HCT116 (cell line): ENCODE measurements around the gene STAG3. TPM values are rescaled to one million over a fixed set of nuclear protein-coding genes. Genes with fewer than 3 reads are reported as not detected.

Source experiments
- ATAC-seq: fragments of 200-7000 bp; cut with Tn5 transposase; 2 replicates; pipeline ENCODE4 v1.9.1; 2020; ENCODE audit warnings: mild to moderate bottlenecking, moderate library complexity
- BruUV-seq: library from RNA; stranded (reverse); fragments of 400-500 nt; replicated peaks from 2 replicates; lab custom pipeline; 2021; lab: Mats Ljungman, UMichigan
- CTCF ChIA-PET: fragments of 300-600 bp; sonication (Branson Sonifier 250); formaldehyde crosslinking; loops from one replicate; lab custom pipeline; 2021; ENCODE audit warnings: antibody characterized with exemption; lab: Charles Lee
- POLR2A ChIA-PET: fragments of 300-600, 350-600 bp; sonication (Branson Sonifier 250); formaldehyde crosslinking; loops from one replicate; lab custom pipeline; 2021; ENCODE audit warnings: antibody characterized with exemption; lab: Charles Lee
- RAD21 ChIA-PET, 2 experiments: fragments of 300-600 bp; sonication (Branson Sonifier 250); formaldehyde crosslinking; loops; one replicate each; lab custom pipeline; 2023; ENCODE audit warnings: low total read pairs in 2 of 2; ENCODE audit not compliant: uncharacterized antibody in 2 of 2, unreplicated experiment in 2 of 2, low non-redundant PET in 1 of 2; lab: Charles Lee
- DNase-seq: peaks from one replicate; pipeline ENCODE4 v3.0.0-alpha.2; 2010; ENCODE audit warnings: low read depth, low spot score
- H2AFZ ChIP-seq: fragments of 200-600 bp; shearing (Covaris generic), sonication (generic); 2 replicates; pipeline ENCODE4 v1.6.1; 2017; ENCODE audit warnings: low read depth, mixed run types, mixed read lengths, antibody characterized with exemption, low read length; ENCODE audit not compliant: poor library complexity, severe bottlenecking
- H3K27ac ChIP-seq: 2 replicates; pipeline ENCODE4 v1.5.1; 2012; ENCODE audit warnings: low read depth, low read length
- H3K27me3 ChIP-seq: fragments of 200-600 bp; sonication (generic); 2 replicates; pipeline ENCODE4 v1.6.1; 2016; ENCODE audit warnings: mixed run types, low read length, mixed read lengths; ENCODE audit not compliant: insufficient read depth
- H3K36me3 ChIP-seq, 2 experiments: fragments of 200-500 bp in 1 of 2; fragments of 200-600 bp in 1 of 2; sonication (Bioruptor generic) in 1 of 2; sonication (generic) in 1 of 2; 2 replicates each; pipeline versions ENCODE4 v1.5.1 to v1.6.1; 2014 to 2016; ENCODE audit warnings: low read length in 2 of 2, inconsistent platforms in 1 of 2, mixed read lengths in 1 of 2, mixed run types in 1 of 2; ENCODE audit not compliant: insufficient read depth in 2 of 2, control insufficient read depth in 1 of 2
- H3K4me1 ChIP-seq, 2 experiments: fragments of 200-600 bp in 1 of 2; sonication (generic) in 1 of 2; 2 replicates each; pipeline versions ENCODE4 v1.5.1 to v1.6.1; 2012 to 2017; ENCODE audit warnings: low read length in 2 of 2, inconsistent platforms in 1 of 2, mild to moderate bottlenecking in 1 of 2, mixed read lengths in 1 of 2, mixed run types in 1 of 2, moderate library complexity in 1 of 2; ENCODE audit not compliant: insufficient read depth in 2 of 2, control insufficient read depth in 1 of 2
- H3K4me2 ChIP-seq: fragments of 200-600 bp; sonication (generic); 2 replicates; pipeline ENCODE4 v1.6.1; 2017; ENCODE audit warnings: mixed run types, low read length, mixed read lengths
- H3K4me3 ChIP-seq, 2 experiments: fragments of 200-600 bp in 1 of 2; sonication (generic) in 1 of 2; replicated peaks in 1 of 2; 2 replicates each; pipeline ENCODE4 v1.5.1; 2011 to 2016; ENCODE audit warnings: low read length in 2 of 2, control low read depth in 1 of 2, low read depth in 1 of 2, mild to moderate bottlenecking in 1 of 2, mixed read lengths in 1 of 2, mixed run types in 1 of 2
- H3K79me2 ChIP-seq: fragments of 200-600 bp; sonication (generic); 2 replicates; pipeline ENCODE4 v1.6.1; 2017; ENCODE audit warnings: mild to moderate bottlenecking, mixed run types, low read length, moderate library complexity, mixed read lengths; ENCODE audit not compliant: insufficient read depth
- H3K9ac ChIP-seq: fragments of 200-600 bp; sonication (generic); 2 replicates; pipeline ENCODE4 v1.6.1; 2016; ENCODE audit warnings: low read length, mixed read lengths
- H3K9me2 ChIP-seq: fragments of 200-600 bp; sonication (generic), shearing (Covaris generic); 2 replicates; pipeline ENCODE4 v1.6.1; 2017; ENCODE audit warnings: mixed run types, mild to moderate bottlenecking, moderate library complexity; ENCODE audit not compliant: insufficient read depth
- H3K9me3 ChIP-seq, 2 experiments: fragments of 200-500 bp in 1 of 2; fragments of 200-600 bp in 1 of 2; sonication (Bioruptor generic) in 1 of 2; sonication (generic) in 1 of 2; 2 replicates each; pipeline ENCODE4 v1.6.1; 2014 to 2017; ENCODE audit warnings: low read length in 2 of 2, mixed read lengths in 2 of 2, inconsistent platforms in 1 of 2, low read depth in 1 of 2, mild to moderate bottlenecking in 1 of 2, mixed run types in 1 of 2, moderate library complexity in 1 of 2; ENCODE audit not compliant: control insufficient read depth in 1 of 2, insufficient read depth in 1 of 2
- H4K20me1 ChIP-seq: fragments of 200-600 bp; sonication (generic), shearing (Covaris generic); 2 replicates; pipeline ENCODE4 v1.6.1; 2017; ENCODE audit warnings: mixed run types, mild to moderate bottlenecking, moderate library complexity; ENCODE audit not compliant: insufficient read depth
- CTCF ChIP-seq, 3 experiments: fragments of 200-600 bp in 1 of 3; sonication (generic) in 1 of 3; IDR thresholded peaks in 2 of 3; conservative IDR thresholded peaks in 1 of 3; 2 replicates each; pipeline ENCODE4 v1.5.1; 2012 to 2017; ENCODE audit warnings: low read depth in 2 of 3, low read length in 2 of 3, antibody characterized with exemption in 1 of 3, borderline replicate concordance in 1 of 3, control low read depth in 1 of 3, mild to moderate bottlenecking in 1 of 3, mixed read lengths in 1 of 3, mixed run types in 1 of 3, moderate library complexity in 1 of 3; ENCODE audit not compliant: insufficient read depth in 1 of 3
- EGR1 ChIP-seq: IDR thresholded peaks from 2 replicates; pipeline ENCODE4 v1.6.1; 2012; ENCODE audit warnings: low read depth
- EZH2 ChIP-seq: fragments of 200-600 bp; sonication (generic); IDR thresholded peaks from 2 replicates; pipeline ENCODE4 v1.6.1; 2017; ENCODE audit warnings: antibody characterized with exemption, mixed run types
- FOSL1 ChIP-seq: IDR thresholded peaks from 2 replicates; pipeline ENCODE4 v1.6.1; 2012; ENCODE audit warnings: low read depth
- JUND ChIP-seq: IDR thresholded peaks from 2 replicates; pipeline ENCODE4 v1.6.1; 2012
- MAX ChIP-seq: IDR thresholded peaks from 2 replicates; pipeline ENCODE4 v1.6.1; 2012
- POLR2A ChIP-seq: IDR thresholded peaks from 2 replicates; pipeline ENCODE4 v1.7.0; 2011; ENCODE audit warnings: borderline replicate concordance; ENCODE audit not compliant: insufficient read depth, insufficient read length; ENCODE audit errors: extremely low read depth
- POLR2AphosphoS5 ChIP-seq: IDR thresholded peaks from 2 replicates; pipeline ENCODE4 v1.6.1; 2011; ENCODE audit warnings: mild to moderate bottlenecking, low read depth, low read length, moderate library complexity
- REST ChIP-seq: IDR thresholded peaks from 2 replicates; pipeline ENCODE4 v1.6.1; 2012; ENCODE audit warnings: low read depth
- SRF ChIP-seq: IDR thresholded peaks from 2 replicates; pipeline ENCODE4 v1.6.1; 2012; ENCODE audit warnings: low read depth
- TCF7L2 ChIP-seq: IDR thresholded peaks from 2 replicates; pipeline ENCODE4 v1.7.0; 2011; ENCODE audit warnings: borderline replicate concordance, inconsistent platforms; ENCODE audit not compliant: insufficient read depth, insufficient read length; ENCODE audit errors: extremely low read depth
- YY1 ChIP-seq: IDR thresholded peaks from 2 replicates; pipeline ENCODE4 v1.6.1; 2011; ENCODE audit warnings: low read length, low read depth, moderate library complexity, mild to moderate bottlenecking; ENCODE audit not compliant: insufficient replicate concordance; ENCODE audit errors: extremely low read depth
- ZFX ChIP-seq: fragments of 450-650 bp; IDR thresholded peaks from 2 replicates; pipeline ENCODE4 v1.6.1; 2017
- ZNF274 ChIP-seq: fragments of 200-500 bp; sonication (Bioruptor generic); IDR thresholded peaks from 2 replicates; pipeline ENCODE4 v1.6.1; 2014; ENCODE audit warnings: mild to moderate bottlenecking, low read depth, low read length, inconsistent platforms
- intact Hi-C: fragments of 100-400 bp; cut with micrococcal nuclease; formaldehyde crosslinking; loops from 2 replicates; pipeline ENCODE4 v1.10.0; 2022
- total RNA-seq: library from RNA; stranded (reverse); gene quantifications from one replicate; pipeline ENCODE4 v1.2.1, GENCODE V29; 2021; ENCODE audit not compliant: unreplicated experiment
- TF ChIP-seq, protein P1 (sequence below): IDR thresholded peaks from 2 replicates; pipeline ENCODE4 v1.6.1; 2011; ENCODE audit warnings: mild to moderate bottlenecking, low read length, moderate library complexity; ENCODE audit not compliant: insufficient replicate concordance; ENCODE audit errors: extremely low read depth
- TF ChIP-seq, protein P2 (sequence below): IDR thresholded peaks from 2 replicates; pipeline ENCODE4 v1.6.1; 2012

The STAG3 gene
- total RNA-seq, 1 experiment from 2014 or later, result 1.2 TPM

DNA sequence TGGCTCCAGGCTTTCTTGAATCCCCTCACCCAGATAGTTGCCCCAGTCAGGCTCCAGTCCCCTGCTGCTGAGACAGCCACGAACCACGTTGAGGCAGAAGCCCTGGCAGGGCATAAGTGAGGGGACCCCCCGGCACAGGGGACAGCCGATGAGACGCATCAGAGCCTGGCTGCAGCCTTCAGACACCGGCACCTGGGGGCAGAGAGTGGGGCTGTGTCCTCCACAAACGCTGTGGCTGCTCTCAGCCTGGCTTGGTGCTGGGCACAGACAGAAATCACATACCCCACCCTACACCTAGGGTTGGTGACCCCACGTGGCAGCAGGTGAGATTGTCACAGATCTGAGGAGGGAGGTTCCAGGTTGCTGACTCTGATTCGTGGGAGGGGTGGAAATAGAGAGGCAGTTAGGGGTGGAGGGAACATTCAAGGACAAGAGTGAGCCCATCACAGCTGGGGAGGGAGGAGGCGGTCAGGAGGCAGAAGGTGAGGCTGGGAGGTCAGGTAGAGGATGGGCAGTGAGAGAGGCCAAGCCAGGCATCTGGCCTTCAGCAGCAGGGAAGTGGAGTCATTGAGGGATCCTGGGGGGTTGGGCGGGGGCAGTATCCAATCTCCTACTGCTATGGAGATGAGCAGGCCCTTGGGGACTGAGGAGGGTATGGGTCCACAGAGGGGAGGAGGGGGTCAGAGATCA, 3.8 kb upstream of the STAG3 start:
- ATAC-seq (no peak), DNase-seq (no peak)
- Histone ChIP-seq H3K36me3 (no peaks in the 10 kb centered on the region), H4K20me1 (no peaks in the 10 kb centered on the region), H3K27me3 (no peaks in the 10 kb centered on the region), H3K9me3 (no peaks in the 10 kb centered on the region), H3K9me2 (no peaks in the 10 kb centered on the region), H3K4me2 (no peak overlapping the region), H2AFZ (no peak overlapping the region), H3K4me1 (peaks cover 3 to 12% of the 10 kb centered on the region in 2 experiments; a peak in 2 of 4 replicates), H3K9ac (no peak overlapping the region), H3K79me2 (no peaks in the 10 kb centered on the region), H3K27ac (no peak overlapping the region), H3K4me3 (no peak overlapping the region)
- no TSS peak for BruUV-seq
- ChIA-PET POLR2A (no interaction called here), CTCF (no interaction called here), RAD21 (no interaction called here)
- TF ChIP-seq JUND (no peak), FOSL1 (no peak), POLR2AphosphoS5 (no peak), YY1 (no peak), SRF (no peak), REST (no peak), POLR2A (no peak), CTCF (IDR thresholded peaks at IDR 0.05 in 2 of 3, conservative IDR thresholded peaks at IDR 0.05 in 1 of 3; ENCODE audit: borderline replicate concordance in 1 of 3, insufficient read depth in 1 of 3, low read depth in 2 of 3, low read length in 2 of 3) (no peak), ZFX (no peak), TCF7L2 (no peak), EZH2 (no peak), ZNF274 (no peak), MAX (no peak), EGR1 (no peak)
- TF ChIP-seq, protein P1, sequence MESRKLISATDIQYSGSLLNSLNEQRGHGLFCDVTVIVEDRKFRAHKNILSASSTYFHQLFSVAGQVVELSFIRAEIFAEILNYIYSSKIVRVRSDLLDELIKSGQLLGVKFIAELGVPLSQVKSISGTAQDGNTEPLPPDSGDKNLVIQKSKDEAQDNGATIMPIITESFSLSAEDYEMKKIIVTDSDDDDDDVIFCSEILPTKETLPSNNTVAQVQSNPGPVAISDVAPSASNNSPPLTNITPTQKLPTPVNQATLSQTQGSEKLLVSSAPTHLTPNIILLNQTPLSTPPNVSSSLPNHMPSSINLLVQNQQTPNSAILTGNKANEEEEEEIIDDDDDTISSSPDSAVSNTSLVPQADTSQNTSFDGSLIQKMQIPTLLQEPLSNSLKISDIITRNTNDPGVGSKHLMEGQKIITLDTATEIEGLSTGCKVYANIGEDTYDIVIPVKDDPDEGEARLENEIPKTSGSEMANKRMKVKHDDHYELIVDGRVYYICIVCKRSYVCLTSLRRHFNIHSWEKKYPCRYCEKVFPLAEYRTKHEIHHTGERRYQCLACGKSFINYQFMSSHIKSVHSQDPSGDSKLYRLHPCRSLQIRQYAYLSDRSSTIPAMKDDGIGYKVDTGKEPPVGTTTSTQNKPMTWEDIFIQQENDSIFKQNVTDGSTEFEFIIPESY, result no peak
- TF ChIP-seq, protein P2, sequence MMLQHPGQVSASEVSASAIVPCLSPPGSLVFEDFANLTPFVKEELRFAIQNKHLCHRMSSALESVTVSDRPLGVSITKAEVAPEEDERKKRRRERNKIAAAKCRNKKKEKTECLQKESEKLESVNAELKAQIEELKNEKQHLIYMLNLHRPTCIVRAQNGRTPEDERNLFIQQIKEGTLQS, result no peak
- intact Hi-C loops, result no loop called here
